ENCODE results near the gene COPZ2. TPM values are rescaled to one million over a fixed set of nuclear protein-coding genes. Genes with fewer than 3 reads are reported as not detected.

The COPZ2 gene
- total RNA-seq (ENCODE audit: low replicate concordance): 89.7 and 130 TPM in 2 replicates

GRCh38 chr17:48037036-48037837 is at the start of gene COPZ2:
COPZ2 (minus strand) TSS chr17:48037797; CDS start chr17:48037777, 20 bp downstream.

GRCh38 chr17:48047741-48048383 is 10.3 kb upstream of the COPZ2 start, which contains the start of gene NFE2L1:
NFE2L1 (plus strand) TSS chr17:48048359; CDS start chr17:48051119, 2,760 bp downstream.

Other genes with a start within 250 kb of the COPZ2 start
- gene OSBPL7, start 216.0 kb downstream of the COPZ2 start, total RNA-seq (ENCODE audit: low replicate concordance): 7.3 and 10.1 TPM in 2 replicates
- 16.1 and 21.3 TPM in 2 replicates for gene MRPL10, start 206.3 kb downstream of the COPZ2 start, total RNA-seq (ENCODE audit: low replicate concordance)
- gene LRRC46, start 206.1 kb downstream of the COPZ2 start, total RNA-seq (ENCODE audit: low replicate concordance): 0.08 TPM in 1 of 2 replicates, not detected in the other
- gene SCRN2, start 196.5 kb downstream of the COPZ2 start, total RNA-seq (ENCODE audit: low replicate concordance): 44.1 and 47.4 TPM in 2 replicates
- 0.08 and 0.12 TPM in 2 replicates for gene SP6, start 186.6 kb downstream of the COPZ2 start, total RNA-seq (ENCODE audit: low replicate concordance)
- 0.23 and 0.35 TPM in 2 replicates for gene SP2, start 141.6 kb downstream of the COPZ2 start, total RNA-seq (ENCODE audit: low replicate concordance)
- 20.4 and 34.2 TPM in 2 replicates for gene PNPO, start 96.2 kb downstream of the COPZ2 start, total RNA-seq (ENCODE audit: low replicate concordance)
- gene PRR15L, start 79.9 kb downstream of the COPZ2 start, total RNA-seq (ENCODE audit: low replicate concordance): not detected in 2 replicates
- 83.0 and 117 TPM in 2 replicates for gene CDK5RAP3, start 66.7 kb downstream of the COPZ2 start, total RNA-seq (ENCODE audit: low replicate concordance)
- 81.2 and 192 TPM in 2 replicates for gene NFE2L1, start 10.6 kb upstream of the COPZ2 start, total RNA-seq (ENCODE audit: low replicate concordance)
- gene CBX1, start 63.7 kb upstream of the COPZ2 start, total RNA-seq (ENCODE audit: low replicate concordance): 29.3 and 40.2 TPM in 2 replicates
- gene SNX11, start 70.0 kb upstream of the COPZ2 start, total RNA-seq (ENCODE audit: low replicate concordance): 12.8 and 13.1 TPM in 2 replicates

Data from smooth muscle cell of the coronary artery (primary cell).